Subcutaneous preadipocyte (primary cell): ENCODE data around the gene SORD. TPM values are rescaled to one million over a fixed set of nuclear protein-coding genes. Genes with fewer than 3 reads are reported as not detected.

Experiments used
- small RNA-seq: library from RNA; depleted of rRNA; stranded (forward); fragments of <200 nt; gene quantifications from one replicate; pipeline ENCODE3, GENCODE V24; 2012
- total RNA-seq: library from RNA; depleted of rRNA; stranded (reverse); fragments of >200 nt; gene quantifications from 2 replicates; pipeline ENCODE4 v1.2.3, GENCODE V29; 2012

The SORD gene
- total RNA-seq, result 29.0 and 42.6 TPM in 2 replicates

GRCh38 chr15:45022871-45023658 is at the start of gene SORD:
Gene SORD, plus strand, starts transcription at chr15:45023195. Its CDS starts 89 bp downstream, at chr15:45023284.

GRCh38 chr15:45114076-45114750 is 91.2 kb downstream of the SORD start, which contains the start of the genes DUOX2 and DUOXA2:
Gene DUOX2, minus strand, starts transcription at chr15:45114172. Its CDS starts 761 bp downstream, at chr15:45113411.
Gene DUOXA2, plus strand, starts transcription at chr15:45114326. Its CDS starts 280 bp downstream, at chr15:45114606.

Small RNA genes within 50 kb of the gene (small RNA-seq; reads per million reads assigned to genes)
- gene RF00019 (not detected), gene RNU1-78P (not detected), gene RNU6-966P (not detected)

Other genes with a start within 250 kb of the SORD start
- not detected in 2 replicates for gene TERB2, start 66.5 kb upstream of the SORD start, total RNA-seq
- not detected in 2 replicates for gene DUOX2, start 91.0 kb downstream of the SORD start, total RNA-seq
- gene DUOXA2, start 91.1 kb downstream of the SORD start, total RNA-seq, result not detected in 2 replicates
- gene DUOXA1, start 106.7 kb downstream of the SORD start, total RNA-seq, result not detected in 2 replicates
- gene DUOX1, start 106.8 kb downstream of the SORD start, total RNA-seq, result under 0.01 TPM in 1 of 2 replicates, not detected in the other
- 0.73 and 0.78 TPM in 2 replicates for gene SHF, start 164.8 kb downstream of the SORD start, total RNA-seq
- gene SLC28A2, start 229.0 kb downstream of the SORD start, total RNA-seq, result not detected in 2 replicates